SK-N-SH (cell line): ENCODE results near the gene SNCAIP.

Source experiments
- CTCF ChIP-seq: fragments of 200-600 bp; sonication (generic); IDR thresholded peaks from 2 replicates; pipeline ENCODE4 v1.6.1; 2017; ENCODE audit warnings: antibody characterized with exemption, mild to moderate bottlenecking, moderate library complexity
- MAX ChIP-seq: IDR thresholded peaks from 2 replicates; pipeline ENCODE4 v1.4.0; 2012; ENCODE audit warnings: low read depth
- MEF2A ChIP-seq: IDR thresholded peaks from 2 replicates; pipeline ENCODE4 v1.4.0; 2012; ENCODE audit warnings: low read depth, borderline replicate concordance
- POLR2AphosphoS5 ChIP-seq: IDR thresholded peaks from 2 replicates; pipeline ENCODE4 v1.6.1; 2012; ENCODE audit warnings: low read depth, low read length
- RAD21 ChIP-seq: IDR thresholded peaks from 2 replicates; pipeline ENCODE4 v1.6.1; 2012; ENCODE audit warnings: mild to moderate bottlenecking, low read length
- REST ChIP-seq: IDR thresholded peaks from 2 replicates; pipeline ENCODE4 v1.6.1; 2012; ENCODE audit warnings: mild to moderate bottlenecking, low read depth, low read length, moderate library complexity
- RFX5 ChIP-seq: IDR thresholded peaks from 2 replicates; pipeline ENCODE4 v1.6.1; 2012; ENCODE audit warnings: mild to moderate bottlenecking, improper control_type of control experiment, low read length
- SIN3A ChIP-seq: IDR thresholded peaks from 2 replicates; pipeline ENCODE4 v1.6.1; 2012; ENCODE audit warnings: low read depth, mild to moderate bottlenecking, low read length, moderate library complexity, borderline replicate concordance
- TAF1 ChIP-seq: IDR thresholded peaks from 2 replicates; pipeline ENCODE4 v1.6.1; 2012; ENCODE audit warnings: low read depth, mild to moderate bottlenecking, low read length, moderate library complexity, borderline replicate concordance
- TCF12 ChIP-seq: IDR thresholded peaks from 2 replicates; pipeline ENCODE4 v1.4.0; 2012
- TEAD4 ChIP-seq: IDR thresholded peaks from 2 replicates; pipeline ENCODE4 v1.4.0; 2012; ENCODE audit warnings: mild to moderate bottlenecking, borderline replicate concordance; ENCODE audit not compliant: insufficient read depth
- ZBTB33 ChIP-seq: IDR thresholded peaks from 2 replicates; pipeline ENCODE4 v1.4.0; 2012; ENCODE audit warnings: low read depth, borderline replicate concordance

GRCh38 chr5:122413722-122414121 lies 101.7 kb downstream of the SNCAIP start:
- TF ChIP-seq RAD21 = no peak
- TF ChIP-seq TAF1 = no peak
- no peak for TF ChIP-seq CTCF
- no peak for TF ChIP-seq TCF12
- no peak for TF ChIP-seq POLR2AphosphoS5
- TF ChIP-seq SIN3A = no peak
- no peak for TF ChIP-seq REST
- TF ChIP-seq TEAD4 = no peak
- no peak for TF ChIP-seq RFX5
- TF ChIP-seq ZBTB33 = no peak
- no peak for TF ChIP-seq MEF2A
- TF ChIP-seq MAX = no peak
